K562 (cell line): ENCODE measurements around the gene HIVEP3. TPM values are rescaled to one million over a fixed set of nuclear protein-coding genes. Genes with fewer than 3 reads are reported as not detected.
A peak's percentile ranks its signal among the peaks of the same experiment; 100 is the strongest.

Source experiments
- ATAC-seq: fragments of 200-7000 bp; cut with Tn5 transposase; 3 replicates; pipeline ENCODE4 v1.9.1; 2020; ENCODE audit warnings: moderate library complexity
- BruUV-seq: library from RNA; stranded (reverse); fragments of 400-500 nt; replicated peaks from 2 replicates; lab custom pipeline; 2021; lab: Mats Ljungman, UMichigan
- CTCF ChIA-PET: fragments of 300-600 bp; formaldehyde crosslinking; extraction: SDS; loops from one replicate; lab custom pipeline; 2021; ENCODE audit warnings: low intra/inter-chr PET ratio; lab: Yijun Ruan, JAX
- POLR2A ChIA-PET: fragments of 300-600, 350-650 bp; sonication (Branson Sonifier 250); formaldehyde crosslinking; extraction: SDS; loops from one replicate; lab custom pipeline; 2021; ENCODE audit warnings: antibody characterized with exemption, inconsistent platforms; lab: Yijun Ruan, JAX
- DNase-seq, 4 experiments: peaks; one replicate each; pipeline versions ENCODE4 v3.0.0 to v3.0.0-alpha.2; 2011 to 2018; ENCODE audit warnings: low spot score in 3 of 4, mixed read lengths in 3 of 4; ENCODE audit errors: extremely low read depth in 1 of 4
- FAIRE-seq: peaks from 2 replicates; lab custom pipeline; 2011; peaks lifted over from hg19 to GRCh38; lab: Jason Lieb, UNC
- H2AFZ ChIP-seq: 2 replicates; pipeline ENCODE4 v1.6.0; 2011; ENCODE audit warnings: low read depth, low read length, control low read depth, inconsistent platforms
- H3K27ac ChIP-seq: fragments of 200-600 bp; 3 replicates; pipeline ENCODE4 v1.8.0; 2011; ENCODE audit warnings: low read depth, mild to moderate bottlenecking, control low read depth, inconsistent platforms, low read length, moderate library complexity, mixed read lengths; ENCODE audit errors: extremely low read depth
- H3K27me3 ChIP-seq, 2 experiments: fragments of 300-600 bp in 1 of 2; 2 replicates in 1 of 2; 3 replicates in 1 of 2; pipeline versions ENCODE4 v1.6.0 to v1.8.0; 2011; ENCODE audit warnings: inconsistent platforms in 2 of 2, low read length in 2 of 2, mild to moderate bottlenecking in 1 of 2, mixed read lengths in 1 of 2, moderate library complexity in 1 of 2; ENCODE audit not compliant: control insufficient read depth in 2 of 2, insufficient read depth in 2 of 2
- H3K36me3 ChIP-seq: fragments of 300-600 bp; 3 replicates; pipeline ENCODE4 v1.8.0; 2011; ENCODE audit warnings: mild to moderate bottlenecking, low read length, inconsistent platforms; ENCODE audit not compliant: control insufficient read depth, insufficient read depth
- H3K4me1 ChIP-seq, 2 experiments: fragments of 200-600 bp in 1 of 2; replicated peaks in 1 of 2; 2 replicates in 1 of 2; 3 replicates in 1 of 2; pipeline versions ENCODE4 v1.5.1 to v1.8.0; 2011; ENCODE audit warnings: inconsistent platforms in 2 of 2, low read length in 2 of 2, mild to moderate bottlenecking in 1 of 2, mixed read lengths in 1 of 2, moderate library complexity in 1 of 2; ENCODE audit not compliant: control insufficient read depth in 2 of 2, insufficient read depth in 2 of 2
- H3K4me2 ChIP-seq: 2 replicates; pipeline ENCODE4 v1.6.1; 2011; ENCODE audit warnings: low read length, control low read depth, inconsistent platforms, mixed read lengths; ENCODE audit not compliant: insufficient read depth
- H3K4me3 ChIP-seq: fragments of 200-600 bp; sonication (generic), shearing (Covaris generic); 2 replicates; pipeline ENCODE4 v1.5.1; 2016; ENCODE audit warnings: control low read depth, inconsistent platforms
- H3K79me2 ChIP-seq: fragments of 200-600 bp; 3 replicates; pipeline ENCODE4 v1.8.0; 2011; ENCODE audit warnings: low read length, inconsistent platforms; ENCODE audit not compliant: control insufficient read depth, insufficient read depth
- H3K9ac ChIP-seq, 2 experiments: 2 replicates each; pipeline versions ENCODE4 v1.6.0 to v1.6.1; 2011; ENCODE audit warnings: low read depth in 2 of 2, low read length in 2 of 2, control low read depth in 1 of 2, inconsistent platforms in 1 of 2, mild to moderate bottlenecking in 1 of 2, mixed read lengths in 1 of 2; ENCODE audit not compliant: insufficient read depth in 1 of 2
- H3K9me1 ChIP-seq: one replicate; pipeline ENCODE4 v1.6.0; 2011; ENCODE audit warnings: inconsistent platforms, mild to moderate bottlenecking, low read length, moderate library complexity; ENCODE audit not compliant: control insufficient read depth, insufficient read depth
- H3K9me3 ChIP-seq: replicated peaks from 2 replicates; pipeline ENCODE4 v1.5.1; 2011; ENCODE audit warnings: low read depth, low read length, inconsistent platforms; ENCODE audit not compliant: control insufficient read depth, insufficient read depth
- H4K20me1 ChIP-seq: replicated peaks from 2 replicates; pipeline ENCODE4 v1.6.1; 2011; ENCODE audit warnings: low read length, inconsistent platforms, mixed read lengths; ENCODE audit not compliant: control insufficient read depth, insufficient read depth
- RNF2 ChIP-seq: sonication (generic); IDR thresholded peaks from 2 replicates; pipeline ENCODE4 v1.6.1; 2016
- TAL1 ChIP-seq: fragments of 450-650 bp; IDR thresholded peaks from 2 replicates; pipeline ENCODE4 v1.6.1; 2016; ENCODE audit warnings: mild to moderate bottlenecking
- ZNF174 ChIP-seq: fragments of 250-450 bp; sonication (Bioruptor Pico); IDR thresholded peaks from 2 replicates; pipeline ENCODE4 v1.4.0; 2020; ENCODE audit warnings: mild to moderate bottlenecking
- WGBS: fragments of 100-300 bp; shearing (Covaris generic); methylation state at CpG from one replicate; pipeline ENCODE4 v1.1.6; 2016; ENCODE audit warnings: low coverage, mixed read lengths; ENCODE audit not compliant: insufficient coverage; ENCODE audit errors: missing lambda C conversion rate; 5-methylcytosine and 5-hydroxymethylcytosine counted together
- in situ Hi-C: fragments of 300-500 bp; cut with MboI; formaldehyde crosslinking; loops from 4 replicates; pipeline ENCODE4 v1.15.0; 2018; ENCODE audit warnings: inconsistent platforms, mixed read lengths
- intact Hi-C: fragments of 100-400 bp; cut with micrococcal nuclease; formaldehyde crosslinking; loops from 2 replicates; pipeline ENCODE4 v1.14.2; 2022
- polyA plus RNA-seq, 8 experiments: library from polyadenylated mRNA; depleted of rRNA in 4 of 8; stranded (reverse) in 5 of 8; unstranded in 3 of 8; fragments of >200 nt; fragmentation: Nextera tagmentation in 2 of 8; fragmentation: Illumina TruSeq in 1 of 8; extraction: Ambion mirVana in 2 of 8; extraction: Trizol in 1 of 8; gene quantifications; 2 replicates each; pipeline versions ENCODE4 v1.2.1 to v1.2.3, GENCODE V29; 2011 to 2014; ENCODE audit warnings: inconsistent platforms in 1 of 8, missing spikeins in 1 of 8
- total RNA-seq, 7 experiments: library from RNA; depleted of rRNA in 6 of 7; stranded (reverse); fragments of >200 nt in 6 of 7; fragmentation: Illumina TruSeq in 2 of 7; extraction: Trizol in 2 of 7; gene quantifications; 2 replicates each; pipeline versions ENCODE4 v1.2.1 to v1.2.3, GENCODE V29; 2011 to 2021; ENCODE audit warnings: low replicate concordance in 1 of 7
- TF ChIP-seq, protein P1 (sequence below): IDR thresholded peaks from 2 replicates; pipeline ENCODE4 v1.6.1; 2014; ENCODE audit warnings: antibody characterized with exemption
- TF ChIP-seq, protein P2 (sequence below): sonication (generic); formaldehyde crosslinking; IDR thresholded peaks from 2 replicates; pipeline ENCODE4 v1.8.0; 2022; ENCODE audit warnings: mild to moderate bottlenecking, missing genetic modification reagents
- TF ChIP-seq, protein P3 (sequence below): IDR thresholded peaks from 2 replicates; pipeline ENCODE4 v1.6.1; 2011; ENCODE audit not compliant: insufficient read length; ENCODE audit errors: extremely low read depth

The HIVEP3 gene
- total and polyA plus RNA-seq, 9 of the 15 experiments (the other 6 are each of a cell fraction or from before 2014, with no cell fraction given), result 0.09 to 0.58 (median 0.34) TPM; not detected in 1

DNA sequence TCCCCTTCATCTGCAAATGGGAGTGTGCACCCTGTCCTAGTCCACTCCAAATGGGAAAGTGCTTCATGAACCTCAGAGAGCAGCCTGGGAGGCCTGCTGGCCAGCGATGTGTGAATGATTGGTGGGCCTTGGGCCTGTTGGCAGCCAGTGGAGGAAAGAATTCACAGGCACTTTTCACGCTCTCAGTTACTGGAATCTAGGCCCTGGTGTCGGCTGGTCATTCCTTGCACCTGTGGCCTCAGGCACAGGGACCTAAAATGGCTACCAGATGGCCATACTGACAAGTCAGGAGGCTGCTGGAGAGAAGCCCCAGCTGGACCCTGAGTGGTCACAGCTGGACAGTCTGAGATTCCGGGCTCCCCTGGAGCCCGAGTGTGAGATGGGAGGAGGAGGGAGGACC, 415.8 kb downstream of the HIVEP3 start:
- intact Hi-C loops, result no loop called here
- WGBS, result 28% methylated on average over 5 of the region's 5 CpGs
- Histone ChIP-seq H3K4me3 (no peak overlapping the region), H3K79me2 (no peaks in the 10 kb centered on the region), H3K27me3 (peaks cover 23 to 49% of the 10 kb centered on the region in 2 experiments), H4K20me1 (no peaks in the 10 kb centered on the region; the same call in 1 of the 2 replicates), H2AFZ (no peak overlapping the region), H3K9ac (peak overlapping the region in 1 of 2 experiments; percentile 56; a peak in 1 of 4 replicates), H3K4me1 (peaks cover 5 to 9% of the 10 kb centered on the region in 2 experiments; a peak in 4 of 5 replicates), H3K4me2 (no peak overlapping the region), H3K9me3 (no peaks in the 10 kb centered on the region), H3K27ac (no peak overlapping the region), H3K9me1 (no peaks in the 10 kb centered on the region), H3K36me3 (no peaks in the 10 kb centered on the region)
- in situ Hi-C loops, result no loop called here
- no peak for DNase-seq
- ChIA-PET POLR2A (no interaction called here), CTCF (interaction anchor here (0.6 kb wide), 1 partner anchor 250 kb away, joined by 3 read pairs; no protein-coding TSS in a partner anchor)
- BruUV-seq, result no TSS peak
- no peak for TF ChIP-seq ZNF174 (CRISPR knock-in tag)
- TF ChIP-seq, protein P1, sequence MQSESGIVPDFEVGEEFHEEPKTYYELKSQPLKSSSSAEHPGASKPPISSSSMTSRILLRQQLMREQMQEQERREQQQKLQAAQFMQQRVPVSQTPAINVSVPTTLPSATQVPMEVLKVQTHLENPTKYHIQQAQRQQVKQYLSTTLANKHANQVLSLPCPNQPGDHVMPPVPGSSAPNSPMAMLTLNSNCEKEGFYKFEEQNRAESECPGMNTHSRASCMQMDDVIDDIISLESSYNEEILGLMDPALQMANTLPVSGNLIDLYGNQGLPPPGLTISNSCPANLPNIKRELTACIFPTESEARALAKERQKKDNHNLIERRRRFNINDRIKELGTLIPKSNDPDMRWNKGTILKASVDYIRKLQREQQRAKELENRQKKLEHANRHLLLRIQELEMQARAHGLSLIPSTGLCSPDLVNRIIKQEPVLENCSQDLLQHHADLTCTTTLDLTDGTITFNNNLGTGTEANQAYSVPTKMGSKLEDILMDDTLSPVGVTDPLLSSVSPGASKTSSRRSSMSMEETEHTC, result no peak
- TF ChIP-seq, protein P2, sequence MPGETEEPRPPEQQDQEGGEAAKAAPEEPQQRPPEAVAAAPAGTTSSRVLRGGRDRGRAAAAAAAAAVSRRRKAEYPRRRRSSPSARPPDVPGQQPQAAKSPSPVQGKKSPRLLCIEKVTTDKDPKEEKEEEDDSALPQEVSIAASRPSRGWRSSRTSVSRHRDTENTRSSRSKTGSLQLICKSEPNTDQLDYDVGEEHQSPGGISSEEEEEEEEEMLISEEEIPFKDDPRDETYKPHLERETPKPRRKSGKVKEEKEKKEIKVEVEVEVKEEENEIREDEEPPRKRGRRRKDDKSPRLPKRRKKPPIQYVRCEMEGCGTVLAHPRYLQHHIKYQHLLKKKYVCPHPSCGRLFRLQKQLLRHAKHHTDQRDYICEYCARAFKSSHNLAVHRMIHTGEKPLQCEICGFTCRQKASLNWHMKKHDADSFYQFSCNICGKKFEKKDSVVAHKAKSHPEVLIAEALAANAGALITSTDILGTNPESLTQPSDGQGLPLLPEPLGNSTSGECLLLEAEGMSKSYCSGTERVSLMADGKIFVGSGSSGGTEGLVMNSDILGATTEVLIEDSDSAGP (CRISPR knock-in tag), result no peak
- no peak for TF ChIP-seq RNF2
- TF ChIP-seq, protein P3, sequence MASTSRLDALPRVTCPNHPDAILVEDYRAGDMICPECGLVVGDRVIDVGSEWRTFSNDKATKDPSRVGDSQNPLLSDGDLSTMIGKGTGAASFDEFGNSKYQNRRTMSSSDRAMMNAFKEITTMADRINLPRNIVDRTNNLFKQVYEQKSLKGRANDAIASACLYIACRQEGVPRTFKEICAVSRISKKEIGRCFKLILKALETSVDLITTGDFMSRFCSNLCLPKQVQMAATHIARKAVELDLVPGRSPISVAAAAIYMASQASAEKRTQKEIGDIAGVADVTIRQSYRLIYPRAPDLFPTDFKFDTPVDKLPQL, result no peak
- TF ChIP-seq TAL1, result no peak
- ATAC-seq, result no peak
- no peak for FAIRE-seq
